Measurements from ENCODE around the gene IL36A.

Gene IL36A

GRCh38 chr2:113038291-113038690 is 33.0 kb downstream of the IL36A start:
- in situ Hi-C loops (cut with HindIII; ENCODE audit: low pct_ligation_motif_present, low sequenced_read_pairs) = no loop called here
- TF ChIP-seq CTCF (IDR thresholded peaks at IDR 0.05; ENCODE audit: low read depth, low read length, missing control alignments) = no peak
- Histone ChIP-seq H3K4me3 (ENCODE audit: low read depth, low read length) (no peak overlapping the region), H3K27ac (no peak overlapping the region), H3K27me3 (replicated peaks) (peaks cover 1% of the 10 kb centered on the region), H3K36me3 (replicated peaks) (no peaks in the 10 kb centered on the region)
- no peak for DNase-seq

- Histone ChIP-seq H3K27me3 (replicated peaks) (peaks cover 1% of the 10 kb centered on the region), H3K36me3 (replicated peaks) (no peaks in the 10 kb centered on the region), H3K27ac (no peak overlapping the region), H3K4me3 (ENCODE audit: low read depth, low read length) (no peak overlapping the region)
- in situ Hi-C loops (cut with HindIII; ENCODE audit: low pct_ligation_motif_present, low sequenced_read_pairs) = no loop called here
- no peak for TF ChIP-seq CTCF (IDR thresholded peaks at IDR 0.05; ENCODE audit: low read depth, low read length, missing control alignments)
- DNase-seq = no peak
These were observed 33.9 kb downstream of the IL36A start for GRCh38 chr2:113039158-113039557.

GRCh38 chr2:113039719-113040118 is 34.5 kb downstream of the IL36A start:
- no peak for TF ChIP-seq CTCF (IDR thresholded peaks at IDR 0.05; ENCODE audit: low read depth, low read length, missing control alignments)
- no peak overlapping the region for H3K4me3 ChIP-seq (ENCODE audit: low read depth, low read length)
- DNase-seq = no peak
- no peak overlapping the region for H3K27ac ChIP-seq
- in situ Hi-C loops (cut with HindIII; ENCODE audit: low pct_ligation_motif_present, low sequenced_read_pairs) = no loop called here
- no peaks in the 10 kb centered on the region for H3K36me3 ChIP-seq (replicated peaks)
- H3K27me3 ChIP-seq (replicated peaks) = peaks cover 1% of the 10 kb centered on the region

GRCh38 chr2:113041871-113042270 is 36.6 kb downstream of the IL36A start:
- no peak for DNase-seq
- Histone ChIP-seq H3K27ac (no peak overlapping the region), H3K36me3 (replicated peaks) (no peaks in the 10 kb centered on the region), H3K4me3 (ENCODE audit: low read depth, low read length) (no peak overlapping the region), H3K27me3 (replicated peaks) (peaks cover 1% of the 10 kb centered on the region)
- in situ Hi-C loops (cut with HindIII; ENCODE audit: low pct_ligation_motif_present, low sequenced_read_pairs) = no loop called here
- TF ChIP-seq CTCF (IDR thresholded peaks at IDR 0.05; ENCODE audit: low read depth, low read length, missing control alignments) = peak; percentile 19

- DNase-seq = no peak
- in situ Hi-C loops (cut with HindIII; ENCODE audit: low pct_ligation_motif_present, low sequenced_read_pairs) = no loop called here
- TF ChIP-seq CTCF (IDR thresholded peaks at IDR 0.05; ENCODE audit: low read depth, low read length, missing control alignments) = no peak
- no peaks in the 10 kb centered on the region for H3K36me3 ChIP-seq (replicated peaks)
- no peak overlapping the region for H3K27ac ChIP-seq
- peaks cover 1% of the 10 kb centered on the region for H3K27me3 ChIP-seq (replicated peaks)
- no peak overlapping the region for H3K4me3 ChIP-seq (ENCODE audit: low read depth, low read length)
These were observed 41.2 kb downstream of the IL36A start for GRCh38 chr2:113046465-113046864.
